HG02852 (cell line): Measurements from ENCODE around the gene NELFA.

Source experiments
- ATAC-seq: cut with Tn5 transposase; IDR thresholded peaks from one replicate; pipeline ENCODE4 v1.9.1; 2021; ENCODE audit warnings: mild to moderate bottlenecking, moderate library complexity; ENCODE audit not compliant: unreplicated experiment

Gene NELFA

GRCh38 chr4:1969928-1970723 lies 38.6 kb downstream of the NELFA start:
- no peak for ATAC-seq

GRCh38 chr4:1968686-1969295 lies 40.0 kb downstream of the NELFA start:
- ATAC-seq: no peak

GRCh38 chr4:1967512-1968149 lies 41.1 kb downstream of the NELFA start:
- ATAC-seq: no peak

GRCh38 chr4:1964971-1965370 lies 43.8 kb downstream of the NELFA start:
- no peak for ATAC-seq

GRCh38 chr4:1964443-1964842 lies 44.3 kb downstream of the NELFA start:
- no peak for ATAC-seq

- ATAC-seq: no peak
Observed at GRCh38 chr4:1962980-1963379, 45.8 kb downstream of the NELFA start.

GRCh38 chr4:1961563-1961962 lies 47.2 kb downstream of the NELFA start:
- ATAC-seq: no peak

- ATAC-seq: no peak
Observed at GRCh38 chr4:1961038-1961437, 47.7 kb downstream of the NELFA start.

- no peak for ATAC-seq
Observed at GRCh38 chr4:1960170-1960825, 48.5 kb downstream of the NELFA start.

- ATAC-seq: no peak
Observed at GRCh38 chr4:1959104-1959384, 49.7 kb downstream of the NELFA start.

- ATAC-seq: no peak
Observed at GRCh38 chr4:1958276-1959103, 50.3 kb downstream of the NELFA start.

GRCh38 chr4:1956631-1957030 lies 52.1 kb downstream of the NELFA start:
- ATAC-seq: no peak

- ATAC-seq: no peak
Observed at GRCh38 chr4:1953335-1953734, 55.4 kb downstream of the NELFA start.

GRCh38 chr4:1952719-1953118 lies 56.1 kb downstream of the NELFA start:
- no peak for ATAC-seq

GRCh38 chr4:1952058-1952700 lies 56.6 kb downstream of the NELFA start:
- ATAC-seq: no peak

- no peak for ATAC-seq
Observed at GRCh38 chr4:1950369-1950768, 58.4 kb downstream of the NELFA start.

GRCh38 chr4:1948892-1949436 lies 59.8 kb downstream of the NELFA start:
- no peak for ATAC-seq

GRCh38 chr4:1948232-1948631 lies 60.5 kb downstream of the NELFA start:
- ATAC-seq: no peak

- no peak for ATAC-seq
Observed at GRCh38 chr4:1945912-1946311, 62.9 kb downstream of the NELFA start.
